NOMO-1 treated with DMSO at 0.1 percent for 48 hours (cell line): ENCODE results near the gene RPRD1B.
"Not testable (repeated sequence)": the region's sequence is repeated elsewhere in the genome, so short reads cannot be mapped to it uniquely, and the experiment has no call there.

Source experiments
- DNase-seq: peaks from one replicate; lab custom pipeline; 2025; ENCODE audit not compliant: unreplicated experiment; lab: John Stamatoyannopoulos, UW

The RPRD1B gene

GRCh38 chr20:38001173-38001875 is 32.2 kb upstream of the RPRD1B start:
- no peak for DNase-seq

- DNase-seq: no peak
Measured at GRCh38 chr20:38001981-38002380, 31.6 kb upstream of the RPRD1B start.

- no peak for DNase-seq
Measured at GRCh38 chr20:38002422-38002821, 31.1 kb upstream of the RPRD1B start.

GRCh38 chr20:38004416-38004815 is 29.1 kb upstream of the RPRD1B start:
- DNase-seq: no peak

- no peak for DNase-seq
Measured at GRCh38 chr20:38005903-38006302, 27.6 kb upstream of the RPRD1B start.

GRCh38 chr20:38007526-38007925 is 26.0 kb upstream of the RPRD1B start:
- no peak for DNase-seq

- DNase-seq: no peak
Measured at GRCh38 chr20:38008233-38008944, 25.2 kb upstream of the RPRD1B start.

- not testable (repeated sequence) for DNase-seq
Measured at GRCh38 chr20:38009416-38009815, 24.1 kb upstream of the RPRD1B start.

- DNase-seq: no peak
Measured at GRCh38 chr20:38011696-38012095, 21.9 kb upstream of the RPRD1B start.

GRCh38 chr20:38012332-38012731 is 21.2 kb upstream of the RPRD1B start:
- DNase-seq: no peak

GRCh38 chr20:38013887-38014286 is 19.7 kb upstream of the RPRD1B start:
- no peak for DNase-seq

- no peak for DNase-seq
Measured at GRCh38 chr20:38017959-38018358, 15.6 kb upstream of the RPRD1B start.

GRCh38 chr20:38018385-38018784 is 15.2 kb upstream of the RPRD1B start:
- DNase-seq: no peak

- no peak for DNase-seq
Measured at GRCh38 chr20:38021087-38021772, 12.3 kb upstream of the RPRD1B start.

- DNase-seq: no peak
Measured at GRCh38 chr20:38023181-38024001, 10.2 kb upstream of the RPRD1B start.

- DNase-seq: no peak
Measured at GRCh38 chr20:38024496-38024895, 9.1 kb upstream of the RPRD1B start.

- DNase-seq: no peak
Measured at GRCh38 chr20:38029453-38029852, 4.1 kb upstream of the RPRD1B start.

- no peak for DNase-seq
Measured at GRCh38 chr20:38031957-38032356, 1.6 kb upstream of the RPRD1B start.

GRCh38 chr20:38032585-38033329 is 789 bp upstream of the RPRD1B start:
- DNase-seq: no peak

- no peak for DNase-seq
Measured at GRCh38 chr20:38034108-38034649, 633 bp downstream of the RPRD1B start.
